GM19239 (cell line): ENCODE data around the gene GALM.
"Not testable (repeated sequence)": the region's sequence is repeated elsewhere in the genome, so short reads cannot be mapped to it uniquely, and the experiment has no call there.

Source experiments
- DNase-seq: peaks from one replicate; pipeline ENCODE4 v3.0.0; 2011; ENCODE audit warnings: low spot score; ENCODE audit not compliant: insufficient read length
- FAIRE-seq: peaks from 2 replicates; lab custom pipeline; 2011; peaks lifted over from hg19 to GRCh38; lab: Jason Lieb, UNC

The GALM gene

GRCh38 chr2:38734299-38735058, 68.6 kb downstream of the GALM start:
- DNase-seq (no peak), FAIRE-seq (no peak)

GRCh38 chr2:38735999-38736320, 70.0 kb downstream of the GALM start:
- DNase-seq, result no peak
- no peak for FAIRE-seq

GRCh38 chr2:38737000-38737698, 71.2 kb downstream of the GALM start:
- not testable (repeated sequence) for FAIRE-seq, DNase-seq

- no peak for DNase-seq
- no peak for FAIRE-seq
Measured at GRCh38 chr2:38737925-38738324, 72.0 kb downstream of the GALM start.

GRCh38 chr2:38739524-38739923, 73.6 kb downstream of the GALM start:
- FAIRE-seq (no peak), DNase-seq (no peak)

GRCh38 chr2:38740851-38741731, 75.2 kb downstream of the GALM start:
- DNase-seq (no peak), FAIRE-seq (no peak)

GRCh38 chr2:38742797-38743559, 77.1 kb downstream of the GALM start:
- DNase-seq, result no peak
- FAIRE-seq, result no peak

- no peak for FAIRE-seq
- DNase-seq, result no peak
Measured at GRCh38 chr2:38743672-38744398, 77.9 kb downstream of the GALM start.

- DNase-seq, result no peak
- no peak for FAIRE-seq
Measured at GRCh38 chr2:38744399-38744780, 78.5 kb downstream of the GALM start.

- no peak for FAIRE-seq
- no peak for DNase-seq
Measured at GRCh38 chr2:38745267-38745666, 79.4 kb downstream of the GALM start.

- no peak for DNase-seq
- FAIRE-seq, result no peak
Measured at GRCh38 chr2:38747007-38747424, 81.1 kb downstream of the GALM start.

GRCh38 chr2:38747819-38748218, 81.9 kb downstream of the GALM start:
- FAIRE-seq, result no peak
- DNase-seq, result no peak

GRCh38 chr2:38748391-38748790, 82.5 kb downstream of the GALM start:
- DNase-seq (no peak), FAIRE-seq (no peak)

- DNase-seq (no peak), FAIRE-seq (no peak)
Measured at GRCh38 chr2:38748943-38749804, 83.3 kb downstream of the GALM start.

- peak; percentile 70 for FAIRE-seq
- no peak for DNase-seq
Measured at GRCh38 chr2:38750011-38750890, 84.3 kb downstream of the GALM start.

GRCh38 chr2:38750891-38751595, 85.1 kb downstream of the GALM start, which contains the start of gene SRSF7:
Gene SRSF7 (minus strand): TSS chr2:38751361. CDS start chr2:38751256, 105 bp downstream.
- FAIRE-seq, result peak; percentile 97
- peak; percentile 94 for DNase-seq
